ENCODE measurements around the gene FARSA.

Gene FARSA

DNA sequence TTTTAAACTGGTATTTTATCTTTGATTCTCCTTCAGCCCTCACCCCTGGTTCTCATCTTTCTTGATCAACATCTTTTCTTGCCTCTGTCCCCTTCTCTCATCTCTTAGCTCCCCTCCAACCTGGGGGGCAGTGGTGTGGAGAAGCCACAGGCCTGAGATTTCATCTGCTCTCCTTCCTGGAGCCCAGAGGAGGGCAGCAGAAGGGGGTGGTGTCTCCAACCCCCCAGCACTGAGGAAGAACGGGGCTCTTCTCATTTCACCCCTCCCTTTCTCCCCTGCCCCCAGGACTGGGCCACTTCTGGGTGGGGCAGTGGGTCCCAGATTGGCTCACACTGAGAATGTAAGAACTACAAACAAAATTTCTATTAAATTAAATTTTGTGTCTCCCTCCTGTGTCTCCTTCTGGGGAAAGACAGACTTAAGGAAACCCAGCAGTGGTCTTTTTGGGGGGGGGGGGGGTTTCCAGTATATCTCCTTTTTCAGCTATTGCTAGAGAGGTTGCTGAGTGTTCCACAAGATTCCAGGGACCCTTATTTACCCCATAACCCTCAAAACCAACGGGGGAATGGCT is 10.7 kb upstream of the FARSA start:
- H3K36me3 ChIP-seq (ENCODE audit: insufficient read depth, low read length) = peaks cover 74% of the 10 kb centered on the region
- H3K4me1 ChIP-seq (ENCODE audit: control insufficient read depth, insufficient read depth, low read length) = peaks cover 39% of the 10 kb centered on the region
- no peak overlapping the region for H3K4me2 ChIP-seq (ENCODE audit: low read length)
- no peak overlapping the region for H3K4me3 ChIP-seq (ENCODE audit: low read length)
- no peak overlapping the region for H3K9ac ChIP-seq (ENCODE audit: low read depth, low read length)
- no peaks in the 10 kb centered on the region for H3K9me3 ChIP-seq (replicated peaks; ENCODE audit: low read length)
- H3K27me3 ChIP-seq (ENCODE audit: control insufficient read depth, insufficient read depth, low read length) = no peaks in the 10 kb centered on the region

GRCh38 chr19:12943437-12944044 is 10.0 kb upstream of the FARSA start:
- Histone ChIP-seq H3K9ac (ENCODE audit: low read depth, low read length) (no peak overlapping the region), H3K4me1 (ENCODE audit: control insufficient read depth, insufficient read depth, low read length) (peaks cover 38% of the 10 kb centered on the region), H3K36me3 (ENCODE audit: insufficient read depth, low read length) (peaks cover 74% of the 10 kb centered on the region)

DNA sequence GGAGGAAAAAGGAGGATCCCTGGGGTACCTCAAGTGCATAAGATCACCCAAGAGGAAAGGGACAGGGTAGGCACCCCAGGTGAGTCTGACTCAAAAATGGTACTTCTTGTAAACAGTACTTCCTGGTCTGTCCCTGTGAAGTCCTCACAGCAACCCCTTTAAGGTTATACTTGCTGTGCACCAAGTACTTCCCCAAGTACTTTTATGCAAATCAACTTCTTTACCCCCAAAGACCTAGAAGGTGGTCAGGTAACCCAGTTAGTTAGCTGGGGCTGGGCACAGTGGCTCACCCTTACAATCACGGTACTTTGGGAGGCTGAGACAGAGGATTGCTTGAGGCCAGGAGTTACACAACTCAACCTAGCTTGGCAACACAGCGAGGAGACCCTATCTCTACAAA is 7.4 kb upstream of the FARSA start:
- H3K27me3 ChIP-seq (ENCODE audit: control insufficient read depth, insufficient read depth, low read length) = no peaks in the 10 kb centered on the region
- peak overlapping the region; percentile 99 for H3K4me3 ChIP-seq (ENCODE audit: low read length)
- H3K4me1 ChIP-seq (ENCODE audit: control insufficient read depth, insufficient read depth, low read length) = peaks cover 35% of the 10 kb centered on the region
- no peaks in the 10 kb centered on the region for H3K9me3 ChIP-seq (replicated peaks; ENCODE audit: low read length)
- H3K4me2 ChIP-seq (ENCODE audit: low read length) = peak overlapping the region; percentile 80
- no peak overlapping the region for H3K9ac ChIP-seq (ENCODE audit: low read depth, low read length)
- peaks cover 64% of the 10 kb centered on the region for H3K36me3 ChIP-seq (ENCODE audit: insufficient read depth, low read length)

More at GRCh38 chr19:12943437-12944044, 10.0 kb upstream of the FARSA start:
- Histone ChIP-seq H3K9me3 (replicated peaks; ENCODE audit: low read length) (no peaks in the 10 kb centered on the region), H3K27me3 (ENCODE audit: control insufficient read depth, insufficient read depth, low read length) (no peaks in the 10 kb centered on the region), H3K4me2 (ENCODE audit: low read length) (no peak overlapping the region), H3K4me3 (ENCODE audit: low read length) (no peak overlapping the region)

DNA sequence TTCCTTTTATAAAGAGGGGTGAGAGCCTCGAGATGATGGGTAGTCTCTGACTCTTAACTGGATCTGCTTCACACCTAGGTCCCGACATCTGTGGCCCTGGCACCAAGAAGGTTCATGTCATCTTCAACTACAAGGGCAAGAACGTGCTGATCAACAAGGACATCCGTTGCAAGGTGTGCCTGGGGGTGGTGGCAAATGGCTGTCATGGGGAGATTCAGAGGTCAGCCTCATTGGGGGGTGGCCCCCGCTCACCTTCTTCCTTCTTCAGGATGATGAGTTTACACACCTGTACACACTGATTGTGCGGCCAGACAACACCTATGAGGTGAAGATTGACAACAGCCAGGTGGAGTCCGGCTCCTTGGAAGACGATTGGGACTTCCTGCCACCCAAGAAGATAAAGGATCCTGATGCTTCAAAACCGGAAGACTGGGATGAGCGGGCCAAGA is 6.5 kb upstream of the FARSA start:
- peaks cover 35% of the 10 kb centered on the region for H3K4me1 ChIP-seq (ENCODE audit: control insufficient read depth, insufficient read depth, low read length)
- peaks cover 63% of the 10 kb centered on the region for H3K36me3 ChIP-seq (ENCODE audit: insufficient read depth, low read length)
- peak overlapping the region; percentile 80 for H3K4me2 ChIP-seq (ENCODE audit: low read length)
- peak overlapping the region; percentile 99 for H3K9ac ChIP-seq (ENCODE audit: low read depth, low read length)
- H3K4me3 ChIP-seq (ENCODE audit: low read length) = peak overlapping the region; percentile 99
- no peaks in the 10 kb centered on the region for H3K27me3 ChIP-seq (ENCODE audit: control insufficient read depth, insufficient read depth, low read length)
- H3K9me3 ChIP-seq (replicated peaks; ENCODE audit: low read length) = no peaks in the 10 kb centered on the region

DNA sequence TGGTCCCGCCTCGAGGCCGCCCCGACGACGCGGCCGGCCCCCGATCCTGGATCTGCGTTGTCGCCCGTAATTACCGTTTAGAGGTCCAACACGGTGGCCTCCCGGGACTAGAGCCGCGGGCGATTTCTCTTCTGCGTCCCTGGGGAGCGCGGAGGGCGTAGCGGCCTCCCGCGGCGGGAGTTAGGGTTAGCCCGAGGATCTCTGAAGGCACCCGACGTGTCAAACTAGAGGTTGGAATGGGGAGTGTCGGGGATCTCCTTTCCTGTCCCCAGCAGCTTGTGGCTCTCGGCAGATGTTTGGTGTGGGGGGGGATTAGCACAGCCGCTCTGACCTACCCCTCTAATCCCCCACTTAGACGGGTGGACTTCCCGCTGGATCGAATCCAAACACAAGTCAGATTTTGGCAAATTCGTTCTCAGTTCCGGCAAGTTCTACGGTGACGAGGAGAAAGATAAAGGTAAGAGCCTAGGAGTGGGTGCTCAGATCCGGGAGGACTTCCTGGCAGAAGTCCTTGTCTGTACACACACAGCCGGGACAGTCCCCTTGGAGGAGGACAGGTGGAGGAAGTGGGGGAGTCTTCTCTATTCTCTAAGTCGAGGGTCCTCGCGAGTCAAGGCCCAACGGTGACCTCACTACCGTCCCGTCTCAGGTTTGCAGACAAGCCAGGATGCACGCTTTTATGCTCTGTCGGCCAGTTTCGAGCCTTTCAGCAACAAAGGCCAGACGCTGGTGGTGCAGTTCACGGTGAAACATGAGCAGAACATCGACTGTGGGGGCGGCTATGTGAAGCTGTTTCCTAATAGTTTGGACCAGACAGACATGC is 5.5 kb upstream of the FARSA start:
- H3K27me3 ChIP-seq (ENCODE audit: control insufficient read depth, insufficient read depth, low read length) = no peaks in the 10 kb centered on the region
- H3K9me3 ChIP-seq (replicated peaks; ENCODE audit: low read length) = no peaks in the 10 kb centered on the region
- peak overlapping the region; percentile 99 for H3K4me3 ChIP-seq (ENCODE audit: low read length)
- H3K4me2 ChIP-seq (ENCODE audit: low read length) = peak overlapping the region; percentile 80
- H3K36me3 ChIP-seq (ENCODE audit: insufficient read depth, low read length) = peaks cover 53% of the 10 kb centered on the region
- H3K4me1 ChIP-seq (ENCODE audit: control insufficient read depth, insufficient read depth, low read length) = peaks cover 35% of the 10 kb centered on the region
- H3K9ac ChIP-seq (ENCODE audit: low read depth, low read length) = peak overlapping the region; percentile 99

DNA sequence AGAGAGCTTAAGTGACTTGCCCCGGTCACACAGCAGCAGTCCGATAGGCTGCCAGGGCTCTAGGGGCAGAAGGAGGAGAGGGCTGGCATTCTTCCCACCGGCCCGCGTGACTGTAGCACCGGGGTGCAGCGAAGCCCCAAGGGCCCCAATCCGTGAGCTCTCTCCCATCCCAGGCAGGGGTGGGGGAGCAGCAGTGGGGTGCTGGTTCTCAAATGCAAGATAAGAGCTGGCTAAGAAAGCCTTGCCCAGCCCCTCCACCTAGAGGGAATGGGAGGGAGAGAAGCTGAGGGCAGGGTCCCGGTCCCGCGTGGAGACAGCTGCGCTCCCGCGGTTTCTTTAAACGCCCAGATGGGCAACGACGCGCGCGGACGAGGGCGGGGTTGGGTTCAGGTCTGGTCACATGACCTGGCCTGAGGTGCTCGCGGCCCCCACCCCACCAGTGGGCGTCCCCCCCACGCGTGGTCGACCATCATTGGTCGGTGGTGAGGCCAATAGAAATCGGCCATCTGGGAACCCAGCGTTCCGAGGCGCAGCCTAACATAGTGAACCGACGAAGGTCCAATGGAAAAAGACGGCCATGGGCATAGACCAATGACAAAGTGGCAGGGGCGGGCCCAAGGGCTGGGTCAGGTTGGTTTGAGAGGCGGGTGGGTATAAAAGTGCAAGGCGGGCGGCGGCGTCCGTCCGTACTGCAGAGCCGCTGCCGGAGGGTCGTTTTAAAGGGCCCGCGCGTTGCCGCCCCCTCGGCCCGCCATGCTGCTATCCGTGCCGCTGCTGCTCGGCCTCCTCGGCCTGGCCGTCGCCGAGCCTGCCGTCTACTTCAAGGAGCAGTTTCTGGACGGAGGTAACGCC is 4.6 kb upstream of the FARSA start, which contains the start of gene CALR:
Gene CALR (plus strand): TSS at position 683 of the 852 bp plus-strand sequence. CDS start 71 bp downstream, at position 754.
- peaks cover 46% of the 10 kb centered on the region for H3K36me3 ChIP-seq (ENCODE audit: insufficient read depth, low read length)
- H3K4me1 ChIP-seq (ENCODE audit: control insufficient read depth, insufficient read depth, low read length) = peaks cover 29% of the 10 kb centered on the region
- H3K9me3 ChIP-seq (replicated peaks; ENCODE audit: low read length) = no peaks in the 10 kb centered on the region
- H3K27me3 ChIP-seq (ENCODE audit: control insufficient read depth, insufficient read depth, low read length) = no peaks in the 10 kb centered on the region
- peak within 1 kb of the TSS; percentile 99 for H3K9ac ChIP-seq (ENCODE audit: low read depth, low read length)
- H3K4me3 ChIP-seq (ENCODE audit: low read length) = peak within 1 kb of the TSS; percentile 99
- H3K4me2 ChIP-seq (ENCODE audit: low read length) = peak within 1 kb of the TSS; percentile 95

DNA sequence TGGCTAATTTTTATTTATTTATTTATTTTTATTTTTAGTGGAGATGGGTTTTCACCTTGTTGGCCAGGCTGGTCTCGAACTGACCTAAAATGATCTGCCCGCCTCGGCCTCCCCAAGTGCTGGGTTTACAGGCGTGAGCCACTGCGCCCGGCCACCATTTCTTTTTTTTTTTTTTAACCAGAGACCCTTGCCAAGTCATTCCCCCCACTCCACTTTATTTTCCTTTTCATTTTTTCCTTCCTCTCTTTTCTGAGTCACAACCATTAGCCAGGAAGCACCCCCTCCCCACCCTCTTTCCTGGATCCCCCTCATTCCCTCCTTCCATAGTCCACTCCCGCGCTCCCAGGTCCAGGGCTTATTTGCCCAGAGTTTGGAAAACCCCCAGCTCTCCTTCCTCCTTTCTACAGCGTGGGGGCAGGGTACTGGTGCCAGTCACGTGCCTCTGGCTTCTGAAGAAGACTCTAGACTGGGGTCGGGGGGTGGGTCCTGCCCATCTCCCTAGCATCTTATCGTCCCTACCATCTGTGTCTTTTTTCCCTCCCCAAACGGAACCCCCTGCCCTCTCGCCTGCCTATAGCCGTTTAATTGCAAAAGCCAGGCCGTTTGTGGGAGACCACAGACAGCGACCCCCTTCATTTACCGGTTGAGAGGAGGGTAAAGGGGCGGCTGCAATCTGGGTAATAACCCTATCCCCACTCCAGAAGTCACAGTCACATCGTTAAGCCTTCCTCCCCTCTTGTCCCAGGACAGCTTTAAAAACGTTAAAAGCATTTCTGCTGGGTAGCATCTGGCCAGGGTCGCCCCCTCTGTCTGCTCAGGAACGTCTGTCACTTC is 3.8 kb upstream of the FARSA start:
- Histone ChIP-seq H3K36me3 (ENCODE audit: insufficient read depth, low read length) (peaks cover 38% of the 10 kb centered on the region), H3K4me2 (ENCODE audit: low read length) (peak overlapping the region; percentile 95), H3K4me3 (ENCODE audit: low read length) (peak overlapping the region; percentile 73), H3K9ac (ENCODE audit: low read depth, low read length) (peak overlapping the region; percentile 74), H3K9me3 (replicated peaks; ENCODE audit: low read length) (no peaks in the 10 kb centered on the region), H3K4me1 (ENCODE audit: control insufficient read depth, insufficient read depth, low read length) (peaks cover 33% of the 10 kb centered on the region), H3K27me3 (ENCODE audit: control insufficient read depth, insufficient read depth, low read length) (no peaks in the 10 kb centered on the region)

DNA sequence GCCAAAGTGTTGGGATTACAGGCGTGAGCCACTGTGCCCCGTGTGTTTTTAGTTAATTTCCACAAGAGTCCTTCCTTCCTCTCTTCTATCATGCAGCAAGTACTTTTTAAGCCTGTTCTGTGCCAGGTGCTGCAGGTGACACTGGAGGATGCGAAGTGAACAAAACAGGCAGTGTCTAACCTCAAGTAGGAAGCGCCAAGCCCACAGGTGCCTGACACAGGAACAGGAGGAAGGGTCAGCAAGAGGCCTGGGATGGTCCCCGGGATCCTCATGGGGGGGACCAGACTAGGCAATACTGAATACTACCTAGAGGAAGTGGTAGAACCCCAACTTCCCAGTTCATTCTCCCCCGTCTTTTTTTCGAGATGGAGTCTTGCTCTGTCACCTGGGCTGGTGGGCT is 3.1 kb upstream of the FARSA start:
- H3K9me3 ChIP-seq (replicated peaks; ENCODE audit: low read length) = no peaks in the 10 kb centered on the region
- H3K4me1 ChIP-seq (ENCODE audit: control insufficient read depth, insufficient read depth, low read length) = peaks cover 31% of the 10 kb centered on the region
- H3K36me3 ChIP-seq (ENCODE audit: insufficient read depth, low read length) = peaks cover 31% of the 10 kb centered on the region
- no peaks in the 10 kb centered on the region for H3K27me3 ChIP-seq (ENCODE audit: control insufficient read depth, insufficient read depth, low read length)
- H3K9ac ChIP-seq (ENCODE audit: low read depth, low read length) = no peak overlapping the region
- H3K4me3 ChIP-seq (ENCODE audit: low read length) = no peak overlapping the region
- no peak overlapping the region for H3K4me2 ChIP-seq (ENCODE audit: low read length)

DNA sequence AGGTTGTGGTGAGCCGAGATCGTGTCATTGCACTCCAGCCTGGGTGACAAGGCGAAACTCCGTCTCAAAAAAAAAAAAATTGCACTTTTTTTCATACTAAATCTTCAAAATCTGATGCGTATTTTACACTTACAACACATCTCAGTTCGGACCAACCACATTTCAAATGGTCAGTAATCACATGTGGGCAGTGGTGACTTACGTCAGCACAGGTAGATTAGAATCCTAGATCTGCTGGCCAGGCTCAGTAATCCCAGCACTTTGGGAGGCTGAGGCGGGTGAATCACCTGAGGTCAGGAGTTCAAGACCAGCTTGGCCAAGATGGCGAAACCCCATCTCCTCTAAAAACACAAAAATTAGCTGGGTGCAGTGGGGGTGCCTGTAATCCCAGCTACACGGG is 1.6 kb upstream of the FARSA start:
- H3K4me3 ChIP-seq (ENCODE audit: low read length) = no peak overlapping the region
- H3K27me3 ChIP-seq (ENCODE audit: control insufficient read depth, insufficient read depth, low read length) = no peaks in the 10 kb centered on the region
- H3K9me3 ChIP-seq (replicated peaks; ENCODE audit: low read length) = no peaks in the 10 kb centered on the region
- no peak overlapping the region for H3K4me2 ChIP-seq (ENCODE audit: low read length)
- H3K36me3 ChIP-seq (ENCODE audit: insufficient read depth, low read length) = peaks cover 21% of the 10 kb centered on the region
- no peak overlapping the region for H3K9ac ChIP-seq (ENCODE audit: low read depth, low read length)
- peaks cover 21% of the 10 kb centered on the region for H3K4me1 ChIP-seq (ENCODE audit: control insufficient read depth, insufficient read depth, low read length)

GRCh38 chr19:12932392-12933286 is 872 bp downstream of the FARSA start:
- Histone ChIP-seq H3K4me3 (ENCODE audit: low read length) (peak overlapping the region; percentile 88), H3K4me2 (ENCODE audit: low read length) (peak overlapping the region; percentile 92), H3K27me3 (ENCODE audit: control insufficient read depth, insufficient read depth, low read length) (no peaks in the 10 kb centered on the region), H3K36me3 (ENCODE audit: insufficient read depth, low read length) (peaks cover 23% of the 10 kb centered on the region), H3K9ac (ENCODE audit: low read depth, low read length) (peak overlapping the region; percentile 93), H3K9me3 (replicated peaks; ENCODE audit: low read length) (no peaks in the 10 kb centered on the region), H3K4me1 (ENCODE audit: control insufficient read depth, insufficient read depth, low read length) (peaks cover 11% of the 10 kb centered on the region)

Measured in skeletal muscle satellite cell (primary cell).